ENCODE measurements around the gene LRRC75A.

The LRRC75A gene

DNA sequence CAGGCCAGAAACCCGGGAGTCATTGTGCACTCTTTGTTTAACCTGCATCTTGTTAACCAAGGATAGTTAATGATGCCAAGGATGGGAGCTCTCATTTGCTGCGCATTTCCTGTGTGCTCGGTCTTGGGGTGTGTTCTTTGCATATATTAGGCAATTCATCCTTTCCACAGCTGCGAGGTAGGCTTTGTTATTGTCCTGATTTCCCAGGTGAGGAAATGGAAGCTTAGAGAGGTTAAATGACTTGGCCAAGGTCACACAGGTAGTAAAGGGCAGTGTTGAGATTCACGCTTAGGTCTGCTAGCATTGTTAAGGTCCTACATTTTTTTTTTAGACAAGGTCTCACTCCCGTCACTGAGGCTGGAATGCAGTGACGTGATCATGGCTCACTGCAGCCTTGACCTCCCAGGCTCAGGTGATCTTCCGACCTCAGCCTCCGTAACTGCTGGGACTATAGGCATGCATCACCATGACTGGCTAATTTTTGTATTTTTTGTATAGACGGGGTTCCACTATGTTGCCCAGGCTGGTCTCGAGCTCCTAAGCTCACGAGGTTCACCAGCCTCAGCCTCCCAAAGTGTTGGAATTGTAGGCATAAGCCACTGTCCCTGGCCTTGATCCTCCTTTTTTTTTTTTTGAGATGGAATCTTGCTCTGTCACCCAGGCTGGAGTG is 5.0 kb upstream of the LRRC75A start:
- Histone ChIP-seq H3K27ac (ENCODE audit: low read length) (no peak overlapping the region), H3K9ac (ENCODE audit: low read depth, low read length) (no peak overlapping the region), H3K27me3 (ENCODE audit: insufficient read depth, low read length, poor library complexity) (peaks cover 36% of the 10 kb centered on the region), H3K4me3 (ENCODE audit: low read depth in 1 of 2, low read length in 2 of 2) (no peak overlapping the region), H3K4me1 (ENCODE audit: insufficient read depth, low read length) (peaks cover 6% of the 10 kb centered on the region), H2AFZ (ENCODE audit: low read depth, low read length) (no peak overlapping the region), H3K4me2 (ENCODE audit: insufficient read depth, low read length) (no peak overlapping the region), H4K20me1 (ENCODE audit: insufficient read depth, low read length) (no peaks in the 10 kb centered on the region), H3K9me3 (ENCODE audit: insufficient read depth, low read length, severe bottlenecking) (no peaks in the 10 kb centered on the region), H3K79me2 (ENCODE audit: insufficient read depth, low read length) (no peaks in the 10 kb centered on the region), H3K36me3 (ENCODE audit: insufficient read depth, low read length) (no peaks in the 10 kb centered on the region)
- DNase-seq (no peak), ATAC-seq (ENCODE audit: insufficient read depth, low read depth) (no peak)
- TF ChIP-seq, protein P1, sequence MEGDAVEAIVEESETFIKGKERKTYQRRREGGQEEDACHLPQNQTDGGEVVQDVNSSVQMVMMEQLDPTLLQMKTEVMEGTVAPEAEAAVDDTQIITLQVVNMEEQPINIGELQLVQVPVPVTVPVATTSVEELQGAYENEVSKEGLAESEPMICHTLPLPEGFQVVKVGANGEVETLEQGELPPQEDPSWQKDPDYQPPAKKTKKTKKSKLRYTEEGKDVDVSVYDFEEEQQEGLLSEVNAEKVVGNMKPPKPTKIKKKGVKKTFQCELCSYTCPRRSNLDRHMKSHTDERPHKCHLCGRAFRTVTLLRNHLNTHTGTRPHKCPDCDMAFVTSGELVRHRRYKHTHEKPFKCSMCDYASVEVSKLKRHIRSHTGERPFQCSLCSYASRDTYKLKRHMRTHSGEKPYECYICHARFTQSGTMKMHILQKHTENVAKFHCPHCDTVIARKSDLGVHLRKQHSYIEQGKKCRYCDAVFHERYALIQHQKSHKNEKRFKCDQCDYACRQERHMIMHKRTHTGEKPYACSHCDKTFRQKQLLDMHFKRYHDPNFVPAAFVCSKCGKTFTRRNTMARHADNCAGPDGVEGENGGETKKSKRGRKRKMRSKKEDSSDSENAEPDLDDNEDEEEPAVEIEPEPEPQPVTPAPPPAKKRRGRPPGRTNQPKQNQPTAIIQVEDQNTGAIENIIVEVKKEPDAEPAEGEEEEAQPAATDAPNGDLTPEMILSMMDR (IDR thresholded peaks at IDR 0.05; ENCODE audit: borderline replicate concordance, extremely low read depth, low read length, poor library complexity, severe bottlenecking) = no peak
- TF ChIP-seq EZH2 (IDR thresholded peaks at IDR 0.05; ENCODE audit: borderline replicate concordance, low read depth, low read length, severe bottlenecking) = no peak

DNA sequence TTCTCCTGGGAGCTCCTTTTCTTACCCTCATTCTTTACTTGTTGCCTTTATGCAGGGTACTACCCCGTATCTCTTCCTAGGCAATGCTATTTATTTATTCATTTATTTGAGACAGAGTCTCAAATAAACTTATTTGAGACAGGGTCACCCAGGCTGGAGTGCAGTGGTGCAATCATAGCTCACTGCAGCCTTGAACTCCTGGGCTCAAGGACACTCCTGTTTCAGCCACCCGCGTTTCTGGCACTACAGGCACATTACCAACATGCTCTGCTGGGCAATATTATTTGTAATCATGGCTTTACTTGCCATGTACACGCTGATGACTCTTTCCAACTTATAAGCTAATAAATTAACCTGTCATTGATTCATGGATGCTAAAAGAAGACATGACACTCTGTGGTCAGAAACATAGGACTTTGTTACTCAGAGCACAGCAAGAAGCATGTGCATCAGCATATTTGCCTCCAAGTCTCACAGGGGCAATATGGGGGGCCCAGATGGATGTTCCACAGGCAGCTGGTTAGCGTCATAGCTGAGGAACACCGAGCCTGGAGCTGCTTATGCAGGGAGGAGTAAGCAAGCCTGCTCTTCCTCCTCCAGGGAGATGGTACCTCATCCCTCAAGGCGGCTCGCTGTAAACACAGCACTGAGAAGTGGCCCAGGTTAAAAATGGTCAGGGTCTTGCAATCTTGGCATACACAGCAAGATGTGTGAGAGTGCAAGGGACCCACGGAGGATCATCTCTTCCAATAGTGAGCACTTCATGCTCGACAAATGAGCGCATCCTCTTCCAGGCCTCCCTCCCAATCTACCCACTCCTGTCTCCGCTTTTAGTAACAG is 4.2 kb upstream of the LRRC75A start:
- DNase-seq (no peak), ATAC-seq (ENCODE audit: insufficient read depth, low read depth) (no peak)
- Histone ChIP-seq H3K27ac (ENCODE audit: low read length) (no peak overlapping the region), H3K4me3 (ENCODE audit: low read depth in 1 of 2, low read length in 2 of 2) (no peak overlapping the region), H4K20me1 (ENCODE audit: insufficient read depth, low read length) (no peaks in the 10 kb centered on the region), H3K79me2 (ENCODE audit: insufficient read depth, low read length) (no peaks in the 10 kb centered on the region), H3K4me2 (ENCODE audit: insufficient read depth, low read length) (no peak overlapping the region), H3K4me1 (ENCODE audit: insufficient read depth, low read length) (peaks cover 12% of the 10 kb centered on the region), H3K27me3 (ENCODE audit: insufficient read depth, low read length, poor library complexity) (peaks cover 36% of the 10 kb centered on the region), H2AFZ (ENCODE audit: low read depth, low read length) (no peak overlapping the region), H3K36me3 (ENCODE audit: insufficient read depth, low read length) (no peaks in the 10 kb centered on the region), H3K9ac (ENCODE audit: low read depth, low read length) (no peak overlapping the region), H3K9me3 (ENCODE audit: insufficient read depth, low read length, severe bottlenecking) (no peaks in the 10 kb centered on the region)
- TF ChIP-seq, protein P1 (IDR thresholded peaks at IDR 0.05; ENCODE audit: borderline replicate concordance, extremely low read depth, low read length, poor library complexity, severe bottlenecking) = no peak
- no peak for TF ChIP-seq EZH2 (IDR thresholded peaks at IDR 0.05; ENCODE audit: borderline replicate concordance, low read depth, low read length, severe bottlenecking)

DNA sequence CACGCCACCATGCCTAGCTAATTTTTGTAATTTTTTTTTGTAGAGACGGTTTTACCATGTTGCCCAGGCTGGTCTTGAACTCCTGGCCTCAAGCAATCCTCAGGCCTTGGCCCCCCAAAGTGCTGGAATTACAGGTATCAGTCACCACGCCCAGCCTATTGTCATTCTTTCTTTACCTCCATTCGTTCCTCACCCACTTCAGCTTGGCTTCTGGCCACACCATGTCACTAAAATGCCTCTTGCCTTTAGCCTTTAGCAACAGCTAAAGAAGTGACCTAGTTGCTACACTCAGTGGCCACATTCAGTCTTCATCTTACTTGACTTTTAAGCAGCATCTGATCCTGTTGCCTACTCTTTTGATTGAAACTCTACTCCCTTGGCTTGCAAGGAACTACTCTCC is 3.6 kb upstream of the LRRC75A start:
- Histone ChIP-seq H3K4me3 (ENCODE audit: low read depth in 1 of 2, low read length in 2 of 2) (no peak overlapping the region), H3K4me1 (ENCODE audit: insufficient read depth, low read length) (peaks cover 18% of the 10 kb centered on the region), H3K27ac (ENCODE audit: low read length) (no peak overlapping the region), H3K9me3 (ENCODE audit: insufficient read depth, low read length, severe bottlenecking) (no peaks in the 10 kb centered on the region), H3K36me3 (ENCODE audit: insufficient read depth, low read length) (no peaks in the 10 kb centered on the region), H3K79me2 (ENCODE audit: insufficient read depth, low read length) (no peaks in the 10 kb centered on the region), H3K4me2 (ENCODE audit: insufficient read depth, low read length) (no peak overlapping the region), H3K27me3 (ENCODE audit: insufficient read depth, low read length, poor library complexity) (peaks cover 39% of the 10 kb centered on the region), H2AFZ (ENCODE audit: low read depth, low read length) (no peak overlapping the region), H4K20me1 (ENCODE audit: insufficient read depth, low read length) (peaks cover 4% of the 10 kb centered on the region; the same call in 1 of the 2 replicates), H3K9ac (ENCODE audit: low read depth, low read length) (no peak overlapping the region)
- ATAC-seq (ENCODE audit: insufficient read depth, low read depth) = no peak
- TF ChIP-seq, protein P1 (IDR thresholded peaks at IDR 0.05; ENCODE audit: borderline replicate concordance, extremely low read depth, low read length, poor library complexity, severe bottlenecking) = no peak
- TF ChIP-seq EZH2 (IDR thresholded peaks at IDR 0.05; ENCODE audit: borderline replicate concordance, low read depth, low read length, severe bottlenecking) = no peak
- no peak for DNase-seq
